Natural killer cell treated with Interleukin-12 subunit alpha and Interleukin-12 subunit beta and Interleukin-15 and Interleukin-18, amount 100 ng/mL, for 72 hours (primary cell): ENCODE measurements around the gene MAGI1. TPM values are rescaled to one million over a fixed set of nuclear protein-coding genes. Genes with fewer than 3 reads are reported as not detected.
"Not testable (repeated sequence)": the region's sequence is repeated elsewhere in the genome, so short reads cannot be mapped to it uniquely, and the experiment has no call there.

Experiments used
- ATAC-seq, 2 donors: fragments of 150-1000 bp; cut with Tn5 transposase in 1 of 2; sonication (Bioruptor Pico), chemical (Tn5 transposase) in 1 of 2; 2 replicates each; pipeline ENCODE4 v1.10.0; 2021
- DNase-seq: peaks from one replicate; pipeline ENCODE4 v3.0.0; 2022; ENCODE audit warnings: low spot score
- H3K27ac Mint-ChIP-seq, 2 donors: 1 replicate in 1 of 2; 2 replicates in 1 of 2; pipeline ENCODE4 v1.8.0; 2022; ENCODE audit warnings: mixed read lengths in 2 of 2, mild to moderate bottlenecking in 1 of 2, moderate library complexity in 1 of 2
- H3K27me3 Mint-ChIP-seq, 2 donors: 1 replicate in 1 of 2; 2 replicates in 1 of 2; pipeline ENCODE4 v1.8.0; 2022; ENCODE audit warnings: mixed read lengths in 2 of 2
- H3K36me3 Mint-ChIP-seq: one replicate; pipeline ENCODE4 v1.8.0; 2022; ENCODE audit warnings: mixed read lengths
- H3K4me1 Mint-ChIP-seq, 2 donors: 1 replicate in 1 of 2; 2 replicates in 1 of 2; pipeline ENCODE4 v1.8.0; 2022; ENCODE audit warnings: low read depth in 2 of 2, mixed read lengths in 2 of 2, mild to moderate bottlenecking in 1 of 2
- H3K4me3 Mint-ChIP-seq: one replicate; pipeline ENCODE4 v1.8.0; 2022; ENCODE audit warnings: mixed read lengths
- H3K9me3 Mint-ChIP-seq: 2 replicates; pipeline ENCODE4 v1.8.0; 2022; ENCODE audit warnings: mixed read lengths
- total RNA-seq, 2 donors: library from RNA; stranded (reverse); gene quantifications; one replicate each; pipeline ENCODE4 v1.2.3, GENCODE V29; 2022

The MAGI1 gene
- total RNA-seq, 2 donors from 2014 or later: not detected

- H3K9me3 Mint-ChIP-seq: no peaks in the 10 kb centered on the region
- DNase-seq (no peak), ATAC-seq (no peak)
- no peak overlapping the region for H3K27ac Mint-ChIP-seq
- no peaks in the 10 kb centered on the region for H3K4me1 Mint-ChIP-seq
- H3K27me3 Mint-ChIP-seq: no peaks in the 10 kb centered on the region
- H3K4me3 Mint-ChIP-seq: no peak overlapping the region
- H3K36me3 Mint-ChIP-seq: no peaks in the 10 kb centered on the region
These were observed 177.0 kb downstream of the MAGI1 start for GRCh38 chr3:65861718-65862117.

GRCh38 chr3:65859612-65860011, 179.1 kb downstream of the MAGI1 start:
- H3K27me3 Mint-ChIP-seq, ATAC-seq, H3K4me1 Mint-ChIP-seq, DNase-seq, H3K4me3 Mint-ChIP-seq, H3K9me3 Mint-ChIP-seq, H3K27ac Mint-ChIP-seq, H3K36me3 Mint-ChIP-seq: not testable (repeated sequence)

- no peak overlapping the region for H3K27ac Mint-ChIP-seq
- peaks cover 3% of the 10 kb centered on the region for H3K9me3 Mint-ChIP-seq
- no peaks in the 10 kb centered on the region for H3K4me1 Mint-ChIP-seq
- no peak overlapping the region for H3K4me3 Mint-ChIP-seq
- ATAC-seq (no peak), DNase-seq (no peak)
- no peaks in the 10 kb centered on the region for H3K27me3 Mint-ChIP-seq
- no peaks in the 10 kb centered on the region for H3K36me3 Mint-ChIP-seq
These were observed 180.0 kb downstream of the MAGI1 start for GRCh38 chr3:65858749-65859148.

GRCh38 chr3:65857327-65857726, 181.4 kb downstream of the MAGI1 start:
- no peaks in the 10 kb centered on the region for H3K4me1 Mint-ChIP-seq
- no peaks in the 10 kb centered on the region for H3K36me3 Mint-ChIP-seq
- H3K27me3 Mint-ChIP-seq: no peaks in the 10 kb centered on the region
- DNase-seq (no peak), ATAC-seq (no peak)
- H3K4me3 Mint-ChIP-seq: no peak overlapping the region
- peaks cover 3% of the 10 kb centered on the region for H3K9me3 Mint-ChIP-seq
- no peak overlapping the region for H3K27ac Mint-ChIP-seq

- no peaks in the 10 kb centered on the region for H3K4me1 Mint-ChIP-seq
- no peak overlapping the region for H3K27ac Mint-ChIP-seq
- peaks cover 3% of the 10 kb centered on the region for H3K9me3 Mint-ChIP-seq
- no peaks in the 10 kb centered on the region for H3K27me3 Mint-ChIP-seq
- H3K4me3 Mint-ChIP-seq: no peak overlapping the region
- H3K36me3 Mint-ChIP-seq: no peaks in the 10 kb centered on the region
- ATAC-seq (no peak), DNase-seq (no peak)
These were observed 181.8 kb downstream of the MAGI1 start for GRCh38 chr3:65856907-65857306.

- H3K36me3 Mint-ChIP-seq: no peaks in the 10 kb centered on the region
- H3K4me3 Mint-ChIP-seq: no peak overlapping the region
- no peaks in the 10 kb centered on the region for H3K4me1 Mint-ChIP-seq
- H3K27ac Mint-ChIP-seq: no peak overlapping the region
- H3K9me3 Mint-ChIP-seq: peaks cover 3% of the 10 kb centered on the region
- H3K27me3 Mint-ChIP-seq: no peaks in the 10 kb centered on the region
- no peak for DNase-seq
- ATAC-seq: no peak
These were observed 183.2 kb downstream of the MAGI1 start for GRCh38 chr3:65855370-65856100.

- Mint-ChIP-seq H3K27ac (no peak overlapping the region), H3K36me3 (no peaks in the 10 kb centered on the region), H3K4me3 (no peak overlapping the region), H3K9me3 (peaks cover 3% of the 10 kb centered on the region), H3K27me3 (no peaks in the 10 kb centered on the region), H3K4me1 (no peaks in the 10 kb centered on the region)
- DNase-seq (no peak), ATAC-seq (no peak)
These were observed 184.0 kb downstream of the MAGI1 start for GRCh38 chr3:65854606-65855304.

GRCh38 chr3:65851827-65852226, 186.9 kb downstream of the MAGI1 start:
- no peaks in the 10 kb centered on the region for H3K36me3 Mint-ChIP-seq
- no peaks in the 10 kb centered on the region for H3K27me3 Mint-ChIP-seq

GRCh38 chr3:65850261-65850660, 188.5 kb downstream of the MAGI1 start:
- H3K4me3 Mint-ChIP-seq: no peak overlapping the region
- no peak for ATAC-seq
- H3K27ac Mint-ChIP-seq: no peak overlapping the region
- H3K27me3 Mint-ChIP-seq: no peaks in the 10 kb centered on the region
- no peak for DNase-seq
- H3K4me1 Mint-ChIP-seq: no peaks in the 10 kb centered on the region
- H3K36me3 Mint-ChIP-seq: no peaks in the 10 kb centered on the region
- H3K9me3 Mint-ChIP-seq: peaks cover 3% of the 10 kb centered on the region

More at GRCh38 chr3:65851827-65852226, 186.9 kb downstream of the MAGI1 start:
- no peak overlapping the region for H3K4me3 Mint-ChIP-seq
- H3K9me3 Mint-ChIP-seq: peaks cover 3% of the 10 kb centered on the region
- DNase-seq (no peak), ATAC-seq (no peak)
- no peak overlapping the region for H3K27ac Mint-ChIP-seq
- H3K4me1 Mint-ChIP-seq: no peaks in the 10 kb centered on the region

- peaks cover 3% of the 10 kb centered on the region for H3K9me3 Mint-ChIP-seq
- DNase-seq (no peak), ATAC-seq (no peak)
- H3K4me1 Mint-ChIP-seq: no peaks in the 10 kb centered on the region
- no peaks in the 10 kb centered on the region for H3K27me3 Mint-ChIP-seq
- H3K27ac Mint-ChIP-seq: no peak overlapping the region
- no peak overlapping the region for H3K4me3 Mint-ChIP-seq
- H3K36me3 Mint-ChIP-seq: no peaks in the 10 kb centered on the region
These were observed 190.7 kb downstream of the MAGI1 start for GRCh38 chr3:65848024-65848423.

GRCh38 chr3:65846936-65847335, 191.8 kb downstream of the MAGI1 start:
- H3K4me1 Mint-ChIP-seq: no peaks in the 10 kb centered on the region
- H3K27ac Mint-ChIP-seq: no peak overlapping the region
- H3K9me3 Mint-ChIP-seq: peaks cover 8% of the 10 kb centered on the region
- H3K4me3 Mint-ChIP-seq: no peak overlapping the region
- H3K36me3 Mint-ChIP-seq: no peaks in the 10 kb centered on the region
- ATAC-seq: no peak
- no peaks in the 10 kb centered on the region for H3K27me3 Mint-ChIP-seq
- DNase-seq: no peak

- Mint-ChIP-seq H3K9me3 (peaks cover 8% of the 10 kb centered on the region), H3K4me1 (no peaks in the 10 kb centered on the region), H3K4me3 (no peak overlapping the region), H3K27me3 (no peaks in the 10 kb centered on the region), H3K36me3 (no peaks in the 10 kb centered on the region), H3K27ac (no peak overlapping the region)
- DNase-seq (no peak), ATAC-seq (no peak)
These were observed 194.3 kb downstream of the MAGI1 start for GRCh38 chr3:65844370-65844769.

GRCh38 chr3:65843732-65844131, 195.0 kb downstream of the MAGI1 start:
- no peak overlapping the region for H3K4me3 Mint-ChIP-seq
- no peak overlapping the region for H3K27ac Mint-ChIP-seq
- no peaks in the 10 kb centered on the region for H3K27me3 Mint-ChIP-seq
- H3K4me1 Mint-ChIP-seq: no peaks in the 10 kb centered on the region
- H3K36me3 Mint-ChIP-seq: no peaks in the 10 kb centered on the region
- ATAC-seq (no peak), DNase-seq (no peak)
- H3K9me3 Mint-ChIP-seq: peaks cover 8% of the 10 kb centered on the region

GRCh38 chr3:65837604-65838003, 201.1 kb downstream of the MAGI1 start:
- ATAC-seq (no peak), DNase-seq (no peak)
- peaks cover 7% of the 10 kb centered on the region for H3K9me3 Mint-ChIP-seq
- no peaks in the 10 kb centered on the region for H3K36me3 Mint-ChIP-seq
- H3K4me1 Mint-ChIP-seq: no peaks in the 10 kb centered on the region
- H3K27ac Mint-ChIP-seq: no peak overlapping the region
- no peaks in the 10 kb centered on the region for H3K27me3 Mint-ChIP-seq
- no peak overlapping the region for H3K4me3 Mint-ChIP-seq
